GM18517 (cell line): Measurements from ENCODE around the gene NEUROG2.
"Not testable (repeated sequence)": the region's sequence is repeated elsewhere in the genome, so short reads cannot be mapped to it uniquely, and the experiment has no call there.

Experiments
- ATAC-seq: cut with Tn5 transposase; IDR thresholded peaks from one replicate; pipeline ENCODE4 v1.9.1; 2021; ENCODE audit warnings: mild to moderate bottlenecking, moderate library complexity; ENCODE audit not compliant: unreplicated experiment

Gene NEUROG2

GRCh38 chr4:112492321-112492720 is 23.7 kb downstream of the NEUROG2 start:
- ATAC-seq: no peak

- not testable (repeated sequence) for ATAC-seq
Measured at GRCh38 chr4:112490808-112491207, 25.2 kb downstream of the NEUROG2 start.

DNA sequence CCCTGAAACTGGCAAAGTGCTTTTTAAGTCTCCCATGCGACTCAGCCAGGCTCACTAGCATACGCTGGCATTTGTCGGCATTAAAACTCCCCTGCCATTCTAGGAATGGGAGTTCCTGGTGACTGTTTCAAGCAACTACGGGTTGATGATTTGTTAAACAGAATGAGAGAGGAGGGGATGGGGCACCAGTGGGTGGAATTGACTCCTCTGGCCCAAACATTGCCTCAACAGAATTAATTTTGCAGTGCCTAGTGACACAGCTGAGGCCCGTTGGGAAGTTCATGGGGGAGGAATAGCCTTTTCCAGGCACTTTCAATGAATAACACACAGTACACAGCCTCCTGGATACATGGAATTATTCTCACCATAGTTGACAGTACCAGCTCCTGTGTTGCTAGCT is 30.1 kb downstream of the NEUROG2 start:
- ATAC-seq: no peak

- ATAC-seq: no peak
Measured at GRCh38 chr4:112473985-112474384, 42.0 kb downstream of the NEUROG2 start.

DNA sequence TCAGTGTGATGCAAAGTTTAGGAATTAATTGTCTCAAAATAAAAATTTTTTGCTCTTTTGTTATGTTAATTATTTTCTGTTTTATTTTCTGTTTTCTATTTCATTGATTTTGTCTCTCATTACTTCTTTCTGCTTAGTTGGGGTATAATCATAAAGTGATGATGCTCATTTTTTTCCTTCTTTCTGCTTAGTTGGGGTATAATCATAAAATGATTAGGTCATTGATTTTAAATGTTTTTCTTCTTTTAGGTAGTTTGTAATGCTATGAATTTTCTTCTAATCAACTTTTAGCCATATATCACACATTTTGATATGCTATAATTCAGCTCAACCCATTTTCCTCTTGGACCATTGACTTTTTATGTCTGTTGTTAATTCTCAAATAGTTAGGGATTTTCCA is 43.7 kb downstream of the NEUROG2 start:
- ATAC-seq: no peak
